HepG2 (cell line): ENCODE results near the gene HS3ST2. TPM values are rescaled to one million over a fixed set of nuclear protein-coding genes. Genes with fewer than 3 reads are reported as not detected.
A peak's percentile ranks its signal among the peaks of the same experiment; 100 is the strongest.

Experiments
- ATAC-seq: fragments of 200-7000 bp; cut with Tn5 transposase; 3 replicates; pipeline ENCODE4 v1.9.1; 2020; ENCODE audit warnings: mild to moderate bottlenecking, moderate library complexity
- BruUV-seq: library from RNA; stranded (reverse); fragments of 400-500 nt; replicated peaks from 2 replicates; lab custom pipeline; 2021; lab: Mats Ljungman, UMichigan
- CTCF ChIA-PET: fragments of 300-600 bp; formaldehyde crosslinking; extraction: SDS; loops from one replicate; lab custom pipeline; 2021; ENCODE audit warnings: low total read pairs, inconsistent platforms, low intra/inter-chr PET ratio; lab: Yijun Ruan, JAX
- POLR2A ChIA-PET: fragments of 350-600 bp; sonication (Branson Sonifier 250); formaldehyde crosslinking; loops from one replicate; lab custom pipeline; 2020; ENCODE audit warnings: antibody characterized with exemption, inconsistent platforms; lab: Yijun Ruan, JAX
- DNase-seq: peaks from one replicate; pipeline ENCODE4 v3.0.0-alpha.2; 2015; ENCODE audit warnings: low spot score
- FAIRE-seq: peaks from 3 replicates; lab custom pipeline; 2011; peaks lifted over from hg19 to GRCh38; lab: Jason Lieb, UNC
- H2AFZ ChIP-seq: one replicate; pipeline ENCODE4 v1.6.1; 2011; ENCODE audit warnings: low read length, inconsistent platforms
- H3K27ac ChIP-seq: fragments of 300-600 bp; 3 replicates; pipeline ENCODE4 v1.8.0; 2011; ENCODE audit warnings: mixed run types, mild to moderate bottlenecking, mixed read lengths, low read length, inconsistent platforms; ENCODE audit not compliant: insufficient read depth; ENCODE audit errors: extremely low read length
- H3K27me3 ChIP-seq, 2 experiments: fragments of 200-600 bp in 1 of 2; 2 replicates in 1 of 2; 3 replicates in 1 of 2; pipeline versions ENCODE4 v1.6.0 to v1.8.0; 2011; ENCODE audit warnings: low read length in 2 of 2, mild to moderate bottlenecking in 2 of 2, moderate library complexity in 2 of 2, inconsistent platforms in 1 of 2; ENCODE audit not compliant: insufficient read depth in 2 of 2, control insufficient read depth in 1 of 2
- H3K36me3 ChIP-seq, 2 experiments: fragments of 200-600 bp in 1 of 2; replicated peaks in 1 of 2; 2 replicates in 1 of 2; 3 replicates in 1 of 2; pipeline versions ENCODE4 v1.5.1 to v1.8.0; 2011; ENCODE audit warnings: low read length in 2 of 2, inconsistent platforms in 1 of 2; ENCODE audit not compliant: insufficient read depth in 2 of 2, control insufficient read depth in 1 of 2
- H3K4me1 ChIP-seq: 2 replicates; pipeline ENCODE4 v1.5.1; 2012; ENCODE audit warnings: low read length, inconsistent platforms; ENCODE audit not compliant: insufficient read depth
- H3K4me2 ChIP-seq: 2 replicates; pipeline ENCODE4 v1.6.0; 2011; ENCODE audit warnings: low read depth, low read length, inconsistent platforms
- H3K4me3 ChIP-seq, 3 experiments: fragments of 200-600 bp in 1 of 3; sonication (generic), shearing (Covaris generic) in 1 of 3; replicated peaks in 1 of 3; 2 replicates each; pipeline ENCODE4 v1.5.1; 2011 to 2016; ENCODE audit warnings: low read length in 3 of 3, inconsistent platforms in 2 of 3, low read depth in 2 of 3, mild to moderate bottlenecking in 2 of 3, control low read depth in 1 of 3, mixed read lengths in 1 of 3; ENCODE audit not compliant: insufficient read depth in 1 of 3
- H3K79me2 ChIP-seq: one replicate; pipeline ENCODE4 v1.6.1; 2011; ENCODE audit warnings: low read length, inconsistent platforms; ENCODE audit not compliant: insufficient read depth
- H3K9ac ChIP-seq: 2 replicates; pipeline ENCODE4 v1.6.0; 2011; ENCODE audit warnings: mild to moderate bottlenecking, low read depth, low read length, inconsistent platforms; ENCODE audit not compliant: insufficient read depth
- H3K9me3 ChIP-seq: 2 replicates; pipeline ENCODE4 v1.5.1; 2012; ENCODE audit warnings: mild to moderate bottlenecking, low read length
- H4K20me1 ChIP-seq: 2 replicates; pipeline ENCODE4 v1.6.0; 2011; ENCODE audit warnings: inconsistent platforms, mild to moderate bottlenecking, low read length, moderate library complexity; ENCODE audit not compliant: insufficient read depth
- ATRX ChIP-seq: sonication (generic); formaldehyde crosslinking; IDR thresholded peaks from 2 replicates; pipeline ENCODE4 v1.4.0; 2020; ENCODE audit warnings: missing genetic modification reagents, borderline replicate concordance
- MAFF ChIP-seq: IDR thresholded peaks from 2 replicates; pipeline ENCODE4 v1.6.1; 2011; ENCODE audit warnings: low read depth, low read length, improper control_type of control experiment
- MAFK ChIP-seq, 2 experiments: IDR thresholded peaks in 1 of 2; conservative IDR thresholded peaks in 1 of 2; 2 replicates each; pipeline ENCODE4 v1.6.1; 2011; ENCODE audit warnings: improper control_type of control experiment in 2 of 2, low read length in 2 of 2
- PBX3 ChIP-seq: sonication (generic); formaldehyde crosslinking; IDR thresholded peaks from 2 replicates; pipeline ENCODE4 v1.8.1; 2023; ENCODE audit warnings: missing genetic modification reagents, inconsistent platforms, borderline replicate concordance
- THAP8 ChIP-seq: sonication (generic); formaldehyde crosslinking; IDR thresholded peaks from 2 replicates; pipeline ENCODE4 v1.5.1; 2020; ENCODE audit warnings: missing genetic modification reagents, mild to moderate bottlenecking, borderline replicate concordance
- ZNF800 ChIP-seq: sonication (generic); formaldehyde crosslinking; IDR thresholded peaks from 2 replicates; pipeline ENCODE4 v1.4.0; 2020; ENCODE audit warnings: missing genetic modification reagents
- WGBS: methylation state at CpG from one replicate; pipeline ENCODE4 v1.1.6; 2017; ENCODE audit warnings: low lambda C conversion rate; 5-methylcytosine and 5-hydroxymethylcytosine counted together
- in situ Hi-C: cut with HindIII; loops from 2 replicates; pipeline ENCODE4 v1.10.0; 2017; ENCODE audit warnings: low pct_unique_long_range_greater_than_20kb; ENCODE audit not compliant: extremely low pct_ligation_motif_present
- intact Hi-C: fragments of 100-400 bp; cut with micrococcal nuclease; formaldehyde crosslinking; loops from one replicate; pipeline ENCODE4 v1.10.0; 2022; ENCODE audit not compliant: unreplicated experiment
- polyA plus RNA-seq, 8 experiments: library from polyadenylated mRNA; depleted of rRNA in 3 of 8; stranded (reverse) in 7 of 8; unstranded in 1 of 8; fragments of >200 nt; fragmentation: Illumina TruSeq in 4 of 8; extraction: Trizol in 4 of 8; gene quantifications; 2 replicates each; pipeline versions ENCODE4 v1.2.1 to v1.2.3, GENCODE V29; 2011 to 2016; ENCODE audit warnings: low read depth in 4 of 8, missing spikeins in 1 of 8, mixed read lengths in 1 of 8; ENCODE audit not compliant: insufficient read depth in 1 of 8
- total RNA-seq, 5 experiments: library from RNA; depleted of rRNA; stranded (reverse); fragments of >200 nt; fragmentation: Illumina TruSeq; extraction: Trizol; gene quantifications; 2 replicates each; pipeline ENCODE4 v1.2.3, GENCODE V29; 2016; ENCODE audit warnings: low read depth in 1 of 5

HS3ST2 gene
- total and polyA plus RNA-seq, 2 of the 13 experiments (the other 11 are each of a cell fraction or from before 2014, with no cell fraction given): not detected

GRCh38 chr16:22804893-22805292 lies 9.1 kb upstream of the HS3ST2 start:
- TF ChIP-seq ATRX (CRISPR knock-in tag) (no peak), THAP8 (CRISPR knock-in tag) (no peak), ZNF800 (CRISPR knock-in tag) (no peak)

GRCh38 chr16:22805326-22805725 lies 8.6 kb upstream of the HS3ST2 start:
- Histone ChIP-seq H2AFZ (no peak overlapping the region), H3K27me3 (no peaks in the 10 kb centered on the region), H3K36me3 (no peaks in the 10 kb centered on the region), H3K4me2 (no peak overlapping the region), H3K9ac (no peak overlapping the region), H3K27ac (no peak overlapping the region), H3K4me1 (no peaks in the 10 kb centered on the region), H3K79me2 (no peaks in the 10 kb centered on the region), H4K20me1 (no peaks in the 10 kb centered on the region), H3K9me3 (no peaks in the 10 kb centered on the region), H3K4me3 (no peak overlapping the region)
- ChIA-PET POLR2A (no interaction called here), CTCF (no interaction called here)
- FAIRE-seq: no peak
- intact Hi-C loops (no loop called here), in situ Hi-C loops (no loop called here)
- DNase-seq: no peak
- no TSS peak for BruUV-seq
- TF ChIP-seq MAFF: peak; percentile 51; the same call in 1 of the 2 replicates
- peak; percentile 66 to 76 for TF ChIP-seq MAFK (conservative IDR thresholded peaks at IDR 0.05 in 1 of 2, IDR thresholded peaks at IDR 0.05 in 1 of 2; ENCODE audit: low read length in 2 of 2)
- no peak for TF ChIP-seq PBX3 (CRISPR knock-in tag)
- no peak for ATAC-seq

More at GRCh38 chr16:22804893-22805292, 9.1 kb upstream of the HS3ST2 start:
- no peaks in the 10 kb centered on the region for H3K4me1 ChIP-seq
- no peaks in the 10 kb centered on the region for H3K9me3 ChIP-seq
- H4K20me1 ChIP-seq: no peaks in the 10 kb centered on the region
- WGBS: 1% methylated on average over 5 of the region's 5 CpGs
- BruUV-seq: no TSS peak
- no peaks in the 10 kb centered on the region for H3K27me3 ChIP-seq
- no peaks in the 10 kb centered on the region for H3K79me2 ChIP-seq
- no peak overlapping the region for H3K27ac ChIP-seq
- FAIRE-seq (no peak), ATAC-seq (no peak), DNase-seq (no peak)
- no peak overlapping the region for H3K9ac ChIP-seq
- ChIA-PET POLR2A (no interaction called here), CTCF (no interaction called here)
- intact Hi-C loops: no loop called here
- H2AFZ ChIP-seq: no peak overlapping the region
- in situ Hi-C loops: no loop called here
- no peak overlapping the region for H3K4me3 ChIP-seq
- H3K4me2 ChIP-seq: no peak overlapping the region
- H3K36me3 ChIP-seq: no peaks in the 10 kb centered on the region
